ENCODE measurements around the gene ADGRG6. TPM values are rescaled to one million over a fixed set of nuclear protein-coding genes. Genes with fewer than 3 reads are reported as not detected.

The ADGRG6 gene
- total RNA-seq, 1 donor from 2014 or later, result 7.7 TPM

DNA sequence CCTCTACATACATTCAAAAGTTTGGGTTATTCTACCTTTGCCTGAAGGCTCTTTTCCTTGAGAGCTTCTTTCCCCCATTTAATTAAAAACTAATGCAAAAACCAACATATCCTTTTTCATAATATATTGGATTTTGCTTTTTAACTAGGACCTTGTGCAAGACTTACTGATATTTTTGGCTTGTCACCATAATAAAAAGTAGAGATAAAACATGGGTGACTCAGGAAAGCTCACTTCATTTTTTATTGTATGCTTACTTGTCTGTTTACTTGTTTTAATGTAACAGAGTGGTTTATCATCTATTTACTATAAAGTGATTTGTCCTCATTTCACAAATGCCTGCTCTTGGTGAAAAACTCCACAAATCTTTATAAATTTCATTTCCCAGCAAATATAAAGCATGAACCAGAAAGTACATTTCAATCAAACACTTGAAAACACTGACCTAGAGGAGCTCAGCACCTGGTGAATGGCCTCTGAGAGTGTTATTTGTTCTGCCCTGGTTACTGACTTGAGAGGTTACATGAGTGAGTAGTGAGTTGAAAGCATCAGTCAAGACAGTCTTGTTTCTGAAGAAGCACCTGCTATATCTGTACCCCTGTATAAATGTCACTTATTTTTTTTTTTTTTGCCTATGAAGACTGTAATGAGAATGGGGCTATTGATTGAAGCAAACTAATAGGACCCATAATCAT, 20.8 kb downstream of the ADGRG6 start:
- no peaks in the 10 kb centered on the region for H3K9me3 ChIP-seq
- H3K36me3 ChIP-seq, result no peaks in the 10 kb centered on the region
- DNase-seq (ENCODE audit: low spot score in 2 of 2), result no peak
- no peaks in the 10 kb centered on the region for H3K27me3 ChIP-seq
- intact Hi-C loops (cut with DNase I), result no loop called here
- TF ChIP-seq, protein P1, sequence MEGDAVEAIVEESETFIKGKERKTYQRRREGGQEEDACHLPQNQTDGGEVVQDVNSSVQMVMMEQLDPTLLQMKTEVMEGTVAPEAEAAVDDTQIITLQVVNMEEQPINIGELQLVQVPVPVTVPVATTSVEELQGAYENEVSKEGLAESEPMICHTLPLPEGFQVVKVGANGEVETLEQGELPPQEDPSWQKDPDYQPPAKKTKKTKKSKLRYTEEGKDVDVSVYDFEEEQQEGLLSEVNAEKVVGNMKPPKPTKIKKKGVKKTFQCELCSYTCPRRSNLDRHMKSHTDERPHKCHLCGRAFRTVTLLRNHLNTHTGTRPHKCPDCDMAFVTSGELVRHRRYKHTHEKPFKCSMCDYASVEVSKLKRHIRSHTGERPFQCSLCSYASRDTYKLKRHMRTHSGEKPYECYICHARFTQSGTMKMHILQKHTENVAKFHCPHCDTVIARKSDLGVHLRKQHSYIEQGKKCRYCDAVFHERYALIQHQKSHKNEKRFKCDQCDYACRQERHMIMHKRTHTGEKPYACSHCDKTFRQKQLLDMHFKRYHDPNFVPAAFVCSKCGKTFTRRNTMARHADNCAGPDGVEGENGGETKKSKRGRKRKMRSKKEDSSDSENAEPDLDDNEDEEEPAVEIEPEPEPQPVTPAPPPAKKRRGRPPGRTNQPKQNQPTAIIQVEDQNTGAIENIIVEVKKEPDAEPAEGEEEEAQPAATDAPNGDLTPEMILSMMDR (IDR thresholded peaks at IDR 0.05), result no peak
- no peak overlapping the region for H3K27ac ChIP-seq
- no peaks in the 10 kb centered on the region for H3K4me1 ChIP-seq
- H3K4me3 ChIP-seq, result no peak overlapping the region

- Histone ChIP-seq H3K27me3 (no peaks in the 10 kb centered on the region), H3K4me3 (no peak overlapping the region), H3K4me1 (no peaks in the 10 kb centered on the region), H3K27ac (no peak overlapping the region), H3K36me3 (no peaks in the 10 kb centered on the region), H3K9me3 (no peaks in the 10 kb centered on the region)
- intact Hi-C loops (cut with DNase I), result no loop called here
- TF ChIP-seq, protein P1 (IDR thresholded peaks at IDR 0.05), result no peak
- DNase-seq (ENCODE audit: low spot score in 2 of 2), result no peak
Measured at GRCh38 chr6:142323377-142323776, 21.6 kb downstream of the ADGRG6 start.

DNA sequence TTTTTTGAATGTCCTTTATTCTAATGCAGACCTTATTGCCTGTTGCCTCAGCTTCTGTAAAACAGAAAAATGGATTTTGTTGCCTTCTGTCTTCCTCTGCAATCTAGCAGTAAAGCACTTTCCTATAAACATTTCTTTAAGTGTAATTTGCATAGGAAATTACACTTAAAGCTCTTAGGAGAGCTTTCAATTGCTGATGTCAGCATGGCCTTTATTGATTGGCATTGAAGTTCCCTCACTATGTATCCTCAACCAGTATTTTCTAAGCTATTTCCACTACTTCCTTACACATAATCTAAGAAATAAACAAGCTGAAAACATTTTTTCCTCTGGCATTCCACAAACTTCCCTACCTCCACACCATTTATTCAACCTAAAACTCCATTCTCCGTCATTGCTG, 22.3 kb downstream of the ADGRG6 start:
- intact Hi-C loops (cut with DNase I), result no loop called here
- no peak for DNase-seq (ENCODE audit: low spot score in 2 of 2)
- Histone ChIP-seq H3K27ac (no peak overlapping the region), H3K9me3 (no peaks in the 10 kb centered on the region), H3K36me3 (no peaks in the 10 kb centered on the region), H3K27me3 (no peaks in the 10 kb centered on the region), H3K4me1 (no peaks in the 10 kb centered on the region), H3K4me3 (no peak overlapping the region)
- TF ChIP-seq, protein P1 (IDR thresholded peaks at IDR 0.05), result no peak

GRCh38 chr6:142325111-142325510, 23.3 kb downstream of the ADGRG6 start:
- DNase-seq (ENCODE audit: low spot score in 2 of 2), result no peak
- Histone ChIP-seq H3K36me3 (no peaks in the 10 kb centered on the region), H3K27ac (no peak overlapping the region), H3K9me3 (no peaks in the 10 kb centered on the region), H3K4me3 (no peak overlapping the region), H3K4me1 (no peaks in the 10 kb centered on the region), H3K27me3 (no peaks in the 10 kb centered on the region)
- TF ChIP-seq, protein P1 (IDR thresholded peaks at IDR 0.05), result no peak
- intact Hi-C loops (cut with DNase I), result no loop called here

GRCh38 chr6:142326540-142326939, 24.7 kb downstream of the ADGRG6 start:
- Histone ChIP-seq H3K36me3 (no peaks in the 10 kb centered on the region), H3K27me3 (no peaks in the 10 kb centered on the region), H3K27ac (no peak overlapping the region), H3K4me1 (no peaks in the 10 kb centered on the region), H3K9me3 (no peaks in the 10 kb centered on the region), H3K4me3 (no peak overlapping the region)
- intact Hi-C loops (cut with DNase I), result no loop called here
- TF ChIP-seq, protein P1 (IDR thresholded peaks at IDR 0.05), result no peak
- no peak for DNase-seq (ENCODE audit: low spot score in 2 of 2)

DNA sequence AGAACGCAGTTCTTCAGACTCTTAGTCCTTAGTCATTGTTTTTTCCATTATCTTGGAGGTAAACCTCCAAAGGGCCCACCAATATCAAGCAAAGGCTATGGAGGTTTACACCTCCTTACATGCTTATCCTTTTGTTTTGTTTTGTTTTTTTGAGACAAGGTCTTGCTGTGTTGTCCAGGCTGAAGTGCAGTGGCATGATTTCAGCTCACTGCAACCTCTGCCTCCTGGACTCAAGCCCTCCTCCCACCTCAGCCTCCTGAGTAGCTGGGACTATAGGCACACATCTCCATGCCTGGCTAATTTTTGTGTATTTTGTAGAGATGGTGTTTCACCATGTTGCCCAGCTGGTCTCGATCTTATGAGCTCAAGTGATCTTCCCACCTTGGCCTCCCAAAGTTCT, 26.3 kb downstream of the ADGRG6 start:
- Histone ChIP-seq H3K27ac (no peak overlapping the region), H3K27me3 (no peaks in the 10 kb centered on the region), H3K4me3 (no peak overlapping the region), H3K36me3 (no peaks in the 10 kb centered on the region), H3K9me3 (no peaks in the 10 kb centered on the region), H3K4me1 (no peaks in the 10 kb centered on the region)
- DNase-seq (ENCODE audit: low spot score in 2 of 2), result no peak
- intact Hi-C loops (cut with DNase I), result no loop called here
- TF ChIP-seq, protein P1 (IDR thresholded peaks at IDR 0.05), result no peak

All from ascending aorta (tissue), 2 donors.